ENCODE measurements around the gene CASP14. TPM values are rescaled to one million over a fixed set of nuclear protein-coding genes. Genes with fewer than 3 reads are reported as not detected.

Gene CASP14
- total RNA-seq, 6 experiments from 2014 or later = not detected

DNA sequence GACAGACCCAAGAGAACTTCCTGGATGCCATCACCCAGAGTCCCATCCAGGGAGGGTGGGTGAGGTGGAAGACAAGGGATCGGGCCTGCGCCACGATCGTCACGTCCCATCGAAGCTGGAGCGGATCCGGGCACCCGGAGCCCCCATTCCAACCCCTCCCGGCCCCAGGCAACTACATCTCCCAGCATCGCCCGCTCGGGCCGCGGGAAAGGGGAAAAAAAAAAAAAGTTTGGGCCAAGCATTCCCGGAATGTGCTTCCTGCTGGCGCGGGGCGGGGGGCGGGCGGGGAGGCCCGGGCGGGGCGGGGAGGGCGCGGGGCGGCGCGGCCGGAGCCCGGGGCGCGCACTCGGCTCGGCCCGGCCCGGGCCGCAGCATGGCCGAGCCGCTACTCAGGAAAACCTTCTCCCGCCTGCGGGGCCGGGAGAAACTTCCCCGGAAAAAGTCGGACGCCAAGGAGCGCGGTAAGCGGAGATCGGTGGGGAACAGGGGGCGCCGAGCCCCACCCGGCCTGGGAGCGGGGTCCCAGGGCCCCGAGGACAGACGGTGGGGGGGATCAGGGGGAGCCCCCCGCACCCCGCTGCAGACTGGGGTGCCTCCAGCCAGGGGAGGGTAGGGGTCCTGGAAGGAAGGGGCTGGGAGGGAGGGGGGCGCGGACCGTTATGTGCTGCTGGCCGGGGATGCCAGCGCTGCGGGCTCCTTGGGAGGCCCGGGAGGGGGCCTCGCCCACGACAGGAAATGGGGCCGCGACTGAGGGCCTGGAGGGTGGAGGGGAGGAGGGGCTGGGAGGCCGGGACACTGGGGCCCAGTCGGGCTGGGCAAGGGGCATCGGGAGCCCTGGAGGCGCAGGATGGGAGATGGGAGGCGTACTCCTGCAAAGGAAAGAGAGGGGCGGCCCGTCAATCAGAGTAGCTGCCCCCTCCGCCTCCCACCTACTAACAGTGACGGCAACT is 58.1 kb downstream of the CASP14 start, which contains the start of gene SYDE1:
Gene SYDE1 (plus strand): TSS at position 341 of the 950 bp plus-strand sequence. CDS start 33 bp downstream, at position 374.
- Histone ChIP-seq H3K27ac (peak within 1 kb of the TSS; percentile 26 to 66 (median 37)), H3K36me3 (no peaks in the 10 kb centered on the region), H3K4me3 (peak within 1 kb of the TSS; percentile 46 to 50 (median 48)), H3K27me3 (no peaks in the 10 kb centered on the region), H3K4me1 (no peaks in the 10 kb centered on the region), H3K9me3 (no peaks in the 10 kb centered on the region)
- intact Hi-C loops (cut with DNase I) = no loop called here
- DNase-seq = no peak
- TF ChIP-seq POLR2A (IDR thresholded peaks at IDR 0.05) = peak; percentile 46
- TF ChIP-seq, protein P1, sequence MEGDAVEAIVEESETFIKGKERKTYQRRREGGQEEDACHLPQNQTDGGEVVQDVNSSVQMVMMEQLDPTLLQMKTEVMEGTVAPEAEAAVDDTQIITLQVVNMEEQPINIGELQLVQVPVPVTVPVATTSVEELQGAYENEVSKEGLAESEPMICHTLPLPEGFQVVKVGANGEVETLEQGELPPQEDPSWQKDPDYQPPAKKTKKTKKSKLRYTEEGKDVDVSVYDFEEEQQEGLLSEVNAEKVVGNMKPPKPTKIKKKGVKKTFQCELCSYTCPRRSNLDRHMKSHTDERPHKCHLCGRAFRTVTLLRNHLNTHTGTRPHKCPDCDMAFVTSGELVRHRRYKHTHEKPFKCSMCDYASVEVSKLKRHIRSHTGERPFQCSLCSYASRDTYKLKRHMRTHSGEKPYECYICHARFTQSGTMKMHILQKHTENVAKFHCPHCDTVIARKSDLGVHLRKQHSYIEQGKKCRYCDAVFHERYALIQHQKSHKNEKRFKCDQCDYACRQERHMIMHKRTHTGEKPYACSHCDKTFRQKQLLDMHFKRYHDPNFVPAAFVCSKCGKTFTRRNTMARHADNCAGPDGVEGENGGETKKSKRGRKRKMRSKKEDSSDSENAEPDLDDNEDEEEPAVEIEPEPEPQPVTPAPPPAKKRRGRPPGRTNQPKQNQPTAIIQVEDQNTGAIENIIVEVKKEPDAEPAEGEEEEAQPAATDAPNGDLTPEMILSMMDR (IDR thresholded peaks at IDR 0.05) = no peak
- peak; percentile 41 to 60 (median 49) for ATAC-seq
- WGBS (ENCODE audit: insufficient coverage, low coverage, low lambda C conversion rate, missing lambda C conversion rate) = under 1% methylated on average over 55 of the region's 78 CpGs

Other genes starting within 250 kb of the CASP14 start
- gene OR7A5, start 214.3 kb upstream of the CASP14 start, total RNA-seq = not detected
- gene OR7C1, start 214.3 kb upstream of the CASP14 start, total RNA-seq = under 1 TPM in 1 of 6 experiments, not detected in 5; 0.02 TPM
- not detected for gene OR7A10, start 200.6 kb upstream of the CASP14 start, total RNA-seq
- gene OR7A17, start 163.3 kb upstream of the CASP14 start, total RNA-seq = not detected
- not detected for gene OR7C2, start 108.0 kb upstream of the CASP14 start, total RNA-seq
- gene SLC1A6, start 69.6 kb upstream of the CASP14 start, total RNA-seq = not detected
- not detected for gene OR1I1, start 32.7 kb downstream of the CASP14 start, total RNA-seq
- 1 to 10 TPM; 2.7 to 7.4 (median 4.6) TPM for gene SYDE1, start 57.9 kb downstream of the CASP14 start, total RNA-seq
- gene NOTCH3, start 151.5 kb downstream of the CASP14 start, total RNA-seq = 1 to 10 TPM; 1.7 to 6.7 (median 2.4) TPM
- gene EPHX3, start 183.0 kb downstream of the CASP14 start, total RNA-seq = under 1 TPM in 3 of 6 experiments, not detected in 3; 0.20 to 0.25 (median 0.22) TPM

Measured in right lobe of liver (tissue), 6 donors.